PFSK-1 (cell line): Measurements from ENCODE around the gene MCTP1.

Experiments used
- FOXP2 ChIP-seq: optimal IDR thresholded peaks from 2 replicates; pipeline ENCODE3; 2011; ENCODE audit warnings: borderline replicate concordance, control low read depth, inconsistent platforms; ENCODE audit not compliant: insufficient read depth; ENCODE audit errors: extremely low read length, extremely low read depth
- POLR2AphosphoS5 ChIP-seq: IDR thresholded peaks from 2 replicates; pipeline ENCODE4 v1.6.1; 2012; ENCODE audit warnings: low read depth, mild to moderate bottlenecking, control low read depth, low read length, moderate library complexity
- SIN3A ChIP-seq: IDR thresholded peaks from 2 replicates; pipeline ENCODE4 v1.6.1; 2012; ENCODE audit warnings: mild to moderate bottlenecking, low read length, moderate library complexity, borderline replicate concordance; ENCODE audit not compliant: insufficient read depth
- TAF1 ChIP-seq: IDR thresholded peaks from 2 replicates; pipeline ENCODE4 v1.6.1; 2012; ENCODE audit warnings: low read length, control low read depth, borderline replicate concordance; ENCODE audit not compliant: insufficient read depth
- TF ChIP-seq, protein P1 (sequence below), 2 experiments: IDR thresholded peaks; 2 replicates each; pipeline versions ENCODE4 v1.6.1 to v1.8.0; 2011 to 2012; ENCODE audit warnings: low read depth in 2 of 2, low read length in 2 of 2, control low read depth in 1 of 2, inconsistent platforms in 1 of 2, mild to moderate bottlenecking in 1 of 2, moderate library complexity in 1 of 2; ENCODE audit not compliant: insufficient read depth in 1 of 2

The MCTP1 gene

DNA sequence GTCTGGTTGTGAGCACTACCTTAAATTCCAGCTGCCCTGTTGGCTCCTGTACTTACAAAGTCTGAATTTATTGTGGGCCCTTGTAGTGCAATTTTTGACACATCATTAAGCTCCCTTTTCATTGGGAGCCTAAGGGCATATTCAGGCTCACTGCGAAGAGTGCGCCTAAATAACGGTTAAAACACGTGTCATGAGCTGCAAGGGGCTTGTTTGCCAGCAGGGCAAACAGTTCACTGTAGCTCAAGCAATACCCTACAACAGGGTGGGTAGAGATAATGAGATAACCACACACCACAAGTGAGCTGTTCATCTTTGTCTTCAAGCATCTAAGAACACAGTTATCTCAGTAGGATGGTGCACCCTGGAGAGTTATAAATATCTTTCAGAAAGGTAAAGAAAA lies 452.2 kb downstream of the MCTP1 start:
- TF ChIP-seq, protein P1, sequence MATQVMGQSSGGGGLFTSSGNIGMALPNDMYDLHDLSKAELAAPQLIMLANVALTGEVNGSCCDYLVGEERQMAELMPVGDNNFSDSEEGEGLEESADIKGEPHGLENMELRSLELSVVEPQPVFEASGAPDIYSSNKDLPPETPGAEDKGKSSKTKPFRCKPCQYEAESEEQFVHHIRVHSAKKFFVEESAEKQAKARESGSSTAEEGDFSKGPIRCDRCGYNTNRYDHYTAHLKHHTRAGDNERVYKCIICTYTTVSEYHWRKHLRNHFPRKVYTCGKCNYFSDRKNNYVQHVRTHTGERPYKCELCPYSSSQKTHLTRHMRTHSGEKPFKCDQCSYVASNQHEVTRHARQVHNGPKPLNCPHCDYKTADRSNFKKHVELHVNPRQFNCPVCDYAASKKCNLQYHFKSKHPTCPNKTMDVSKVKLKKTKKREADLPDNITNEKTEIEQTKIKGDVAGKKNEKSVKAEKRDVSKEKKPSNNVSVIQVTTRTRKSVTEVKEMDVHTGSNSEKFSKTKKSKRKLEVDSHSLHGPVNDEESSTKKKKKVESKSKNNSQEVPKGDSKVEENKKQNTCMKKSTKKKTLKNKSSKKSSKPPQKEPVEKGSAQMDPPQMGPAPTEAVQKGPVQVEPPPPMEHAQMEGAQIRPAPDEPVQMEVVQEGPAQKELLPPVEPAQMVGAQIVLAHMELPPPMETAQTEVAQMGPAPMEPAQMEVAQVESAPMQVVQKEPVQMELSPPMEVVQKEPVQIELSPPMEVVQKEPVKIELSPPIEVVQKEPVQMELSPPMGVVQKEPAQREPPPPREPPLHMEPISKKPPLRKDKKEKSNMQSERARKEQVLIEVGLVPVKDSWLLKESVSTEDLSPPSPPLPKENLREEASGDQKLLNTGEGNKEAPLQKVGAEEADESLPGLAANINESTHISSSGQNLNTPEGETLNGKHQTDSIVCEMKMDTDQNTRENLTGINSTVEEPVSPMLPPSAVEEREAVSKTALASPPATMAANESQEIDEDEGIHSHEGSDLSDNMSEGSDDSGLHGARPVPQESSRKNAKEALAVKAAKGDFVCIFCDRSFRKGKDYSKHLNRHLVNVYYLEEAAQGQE (IDR thresholded peaks at IDR 0.05; ENCODE audit: insufficient read depth in 1 of 2, low read depth in 2 of 2, low read length in 2 of 2), result no peak
- no peak for TF ChIP-seq SIN3A
- no peak for TF ChIP-seq FOXP2
- TF ChIP-seq TAF1, result no peak
- no peak for TF ChIP-seq POLR2AphosphoS5

DNA sequence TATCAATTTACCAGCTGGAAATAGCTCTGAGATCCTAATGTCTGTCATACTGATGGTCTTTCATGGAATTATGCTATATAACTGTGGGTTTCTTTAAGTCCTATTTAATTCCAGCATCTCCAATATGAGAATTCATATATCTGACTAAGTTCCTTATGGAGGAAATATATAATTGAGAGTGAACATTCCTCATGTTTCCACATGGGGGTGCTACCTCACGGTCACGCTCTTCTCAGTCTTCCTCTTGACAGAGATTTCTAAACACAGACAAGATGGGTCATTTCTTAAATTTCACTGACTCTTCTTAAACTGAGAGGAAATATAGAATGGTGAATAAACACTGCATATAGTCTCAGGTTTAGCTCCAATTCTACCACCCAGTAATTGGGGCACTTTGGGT lies 454.4 kb downstream of the MCTP1 start:
- no peak for TF ChIP-seq POLR2AphosphoS5
- TF ChIP-seq FOXP2, result no peak
- TF ChIP-seq TAF1, result no peak
- TF ChIP-seq SIN3A, result no peak
- TF ChIP-seq, protein P1 (IDR thresholded peaks at IDR 0.05; ENCODE audit: insufficient read depth in 1 of 2, low read depth in 2 of 2, low read length in 2 of 2), result no peak

DNA sequence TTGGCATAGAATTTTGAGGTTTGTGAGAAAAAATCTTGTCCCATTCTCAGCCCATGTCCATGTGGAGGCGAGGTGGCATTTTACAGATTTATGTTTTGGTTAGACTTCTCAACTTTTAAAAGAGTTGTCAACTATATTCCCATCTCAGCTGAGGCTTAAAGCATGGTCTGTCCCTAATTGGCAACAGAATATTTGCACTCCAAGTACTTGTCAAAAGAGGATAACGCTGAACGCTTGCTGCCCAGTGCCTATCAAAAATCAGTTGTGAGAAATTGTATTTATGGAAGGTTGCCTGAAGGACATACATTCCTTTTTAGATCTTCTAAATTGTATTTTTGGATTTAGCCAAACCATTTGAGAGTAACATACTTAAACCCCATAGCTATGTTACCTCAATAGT lies 464.4 kb downstream of the MCTP1 start:
- TF ChIP-seq, protein P1 (IDR thresholded peaks at IDR 0.05; ENCODE audit: insufficient read depth in 1 of 2, low read depth in 2 of 2, low read length in 2 of 2), result no peak
- TF ChIP-seq TAF1, result no peak

DNA sequence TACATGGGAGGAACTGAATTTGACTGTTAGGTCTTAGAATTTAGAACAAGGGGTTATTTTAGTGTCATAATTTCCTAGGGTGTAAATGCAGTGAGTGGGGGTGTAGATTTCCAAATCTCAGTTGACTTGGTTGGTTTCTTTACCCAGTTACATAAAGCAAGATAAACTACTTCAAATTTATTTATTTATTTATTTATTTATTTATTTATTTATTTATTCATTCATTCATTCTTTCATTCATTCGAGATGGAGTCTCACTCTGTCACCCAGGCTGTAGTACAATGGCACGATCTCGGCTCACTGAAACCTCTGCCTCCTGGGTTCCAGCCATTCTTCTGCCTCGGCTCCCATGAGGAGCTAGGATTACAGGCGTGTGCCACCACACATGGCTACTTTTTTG lies 466.0 kb downstream of the MCTP1 start:
- TF ChIP-seq TAF1 (no peak), FOXP2 (no peak), POLR2AphosphoS5 (no peak), SIN3A (no peak)
- TF ChIP-seq, protein P1 (IDR thresholded peaks at IDR 0.05; ENCODE audit: insufficient read depth in 1 of 2, low read depth in 2 of 2, low read length in 2 of 2), result no peak

DNA sequence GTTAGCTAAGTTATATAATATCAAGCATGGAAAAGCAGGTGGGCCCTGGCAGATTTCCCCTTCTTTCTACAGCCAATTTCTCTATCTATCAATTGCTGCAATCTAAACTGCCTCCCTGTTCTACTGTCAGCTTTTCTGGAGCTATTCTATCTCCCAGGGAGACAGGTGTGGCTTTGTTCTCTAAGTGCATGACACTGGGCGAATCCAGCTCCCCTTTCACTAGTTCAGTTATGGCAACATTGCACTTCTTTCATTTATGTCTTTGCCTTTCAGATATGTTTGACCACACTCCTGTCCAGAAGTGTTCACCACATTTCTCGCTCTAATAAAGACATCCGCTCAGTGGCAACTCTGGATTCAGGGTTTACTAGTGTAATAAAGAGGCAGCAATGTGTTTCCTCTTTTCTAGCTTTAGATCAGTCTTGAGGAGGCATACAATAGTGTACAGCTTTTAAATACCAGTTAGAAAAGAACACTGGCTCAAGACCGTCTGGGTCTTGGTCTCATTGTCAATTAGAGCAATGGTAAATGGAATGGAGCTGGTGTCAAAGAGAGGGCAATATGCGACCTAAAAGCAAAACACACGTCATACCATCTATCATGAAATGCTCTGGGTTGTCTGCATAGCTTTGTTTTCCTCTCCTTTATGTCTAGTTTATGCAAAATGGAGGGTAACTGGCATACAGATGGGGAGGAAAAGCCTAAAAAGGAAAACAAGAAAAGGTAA lies 469.4 kb downstream of the MCTP1 start:
- TF ChIP-seq, protein P1 (IDR thresholded peaks at IDR 0.05; ENCODE audit: insufficient read depth in 1 of 2, low read depth in 2 of 2, low read length in 2 of 2), result no peak
- TF ChIP-seq TAF1, result no peak
- no peak for TF ChIP-seq SIN3A
- TF ChIP-seq POLR2AphosphoS5, result no peak
- TF ChIP-seq FOXP2, result no peak
